Kidney (tissue), 14 donors: ENCODE results near the gene BHLHE40. TPM values are rescaled to one million over a fixed set of nuclear protein-coding genes. Genes with fewer than 3 reads are reported as not detected.

ENCODE experiments used
- DNase-seq, 5 donors: peaks; one replicate each; pipeline ENCODE4 v3.0.0-alpha.2; 2013 to 2020
- FAIRE-seq: peaks from 2 replicates; lab custom pipeline; 2012; peaks lifted over from hg19 to GRCh38; lab: Jason Lieb, UNC
- H3K27ac ChIP-seq, 2 donors: one replicate each; pipeline ENCODE4 v1.7.0; 2013; ENCODE audit warnings: low read depth in 2 of 2, low read length in 2 of 2, inconsistent platforms in 1 of 2
- H3K27me3 ChIP-seq: one replicate; pipeline ENCODE4 v1.7.1; 2013; ENCODE audit warnings: low read length, inconsistent platforms; ENCODE audit not compliant: control insufficient read depth, insufficient read depth
- H3K36me3 ChIP-seq, 3 donors: one replicate each; pipeline versions ENCODE4 v1.7.0 to v1.7.1; 2013; ENCODE audit warnings: low read length in 3 of 3, control low read depth in 1 of 3, inconsistent platforms in 1 of 3; ENCODE audit not compliant: insufficient read depth in 3 of 3, control insufficient read depth in 2 of 3
- H3K4me1 ChIP-seq, 3 donors: one replicate each; pipeline versions ENCODE4 v1.7.0 to v1.7.1; 2013; ENCODE audit warnings: low read length in 3 of 3, inconsistent platforms in 1 of 3, low read depth in 1 of 3; ENCODE audit not compliant: control insufficient read depth in 2 of 3, insufficient read depth in 2 of 3
- H3K4me3 ChIP-seq, 3 donors: one replicate each; pipeline versions ENCODE4 v1.7.0 to v1.8.1; 2013; ENCODE audit warnings: low read length in 3 of 3, control low read depth in 1 of 3, inconsistent platforms in 1 of 3
- H3K9ac ChIP-seq, 3 donors: one replicate each; pipeline versions ENCODE4 v1.7.0 to v1.7.1; 2013; ENCODE audit warnings: low read length in 3 of 3, control low read depth in 1 of 3, inconsistent platforms in 1 of 3
- H3K9me3 ChIP-seq, 3 donors: one replicate each; pipeline versions ENCODE4 v1.7.0 to v1.7.1; 2013; ENCODE audit warnings: low read length in 3 of 3, control low read depth in 1 of 3, inconsistent platforms in 1 of 3; ENCODE audit not compliant: control insufficient read depth in 2 of 3, insufficient read depth in 1 of 3
- CTCF ChIP-seq: IDR thresholded peaks from 3 replicates; pipeline ENCODE4 v1.5.1; 2012; ENCODE audit warnings: mild to moderate bottlenecking, moderate library complexity, borderline replicate concordance; ENCODE audit not compliant: insufficient read depth; ENCODE audit errors: extremely low read depth
- intact Hi-C: fragments of 100-400 bp; cut with DNase I; formaldehyde crosslinking; loops from one replicate; pipeline ENCODE4 v1.11.1; 2022
- polyA plus RNA-seq: library from polyadenylated mRNA; stranded (reverse); fragments of 350-450 nt; fragmentation: Illumina TruSeq; extraction: RNeasy Lipid Tissue Mini Kit (QIAGEN cat#74804); gene quantifications from one replicate; pipeline ENCODE4 v1.2.3, GENCODE V29; 2014; ENCODE audit warnings: low read depth, low replicate concordance; ENCODE audit not compliant: insufficient read depth
- total RNA-seq: library from RNA; stranded (reverse); fragmentation: NEBNext Ultra II Directional; extraction: Animal tissue kit (Norgen Biotek cat#: 25700); gene quantifications from one replicate; pipeline ENCODE4 v1.2.1, GENCODE V29; 2021
- donor health status: control.
- donor health status: control.
- donor health status: control.
- donor health status: control.
- donor health status: control.
- donor health status: DM: yes; HTN: yes; CAD: no.
- donor health status: Normal renal cell carcinoma (clear cell type).

Gene BHLHE40
- total and polyA plus RNA-seq, 2 donors from 2014 or later = 39.4 to 147 TPM

- DNase-seq = no peak
- no peak overlapping the region for H3K27ac ChIP-seq
- no peaks in the 10 kb centered on the region for H3K4me1 ChIP-seq
- no peak overlapping the region for H3K9ac ChIP-seq
- intact Hi-C loops = no loop called here
- H3K36me3 ChIP-seq = no peaks in the 10 kb centered on the region
- H3K27me3 ChIP-seq = no peaks in the 10 kb centered on the region
- no peak for FAIRE-seq
- H3K9me3 ChIP-seq = no peaks in the 10 kb centered on the region
- no peak overlapping the region for H3K4me3 ChIP-seq
- no peak for TF ChIP-seq CTCF
Measured at GRCh38 chr3:4949004-4949403, 30.2 kb upstream of the BHLHE40 start.

- no peaks in the 10 kb centered on the region for H3K27me3 ChIP-seq
- intact Hi-C loops = no loop called here
- no peak overlapping the region for H3K4me3 ChIP-seq
- DNase-seq = no peak
- TF ChIP-seq CTCF = no peak
- no peaks in the 10 kb centered on the region for H3K36me3 ChIP-seq
- FAIRE-seq = no peak
- H3K9me3 ChIP-seq = no peaks in the 10 kb centered on the region
- H3K9ac ChIP-seq = no peak overlapping the region
- H3K4me1 ChIP-seq = no peaks in the 10 kb centered on the region
- H3K27ac ChIP-seq = no peak overlapping the region
Measured at GRCh38 chr3:4949659-4950058, 29.6 kb upstream of the BHLHE40 start.

GRCh38 chr3:4950351-4950784, 28.9 kb upstream of the BHLHE40 start:
- FAIRE-seq = no peak
- H3K27me3 ChIP-seq = no peaks in the 10 kb centered on the region
- TF ChIP-seq CTCF = no peak
- no peak overlapping the region for H3K9ac ChIP-seq
- no peaks in the 10 kb centered on the region for H3K4me1 ChIP-seq
- H3K4me3 ChIP-seq = no peak overlapping the region
- H3K9me3 ChIP-seq = no peaks in the 10 kb centered on the region
- no peak for DNase-seq
- H3K27ac ChIP-seq = no peak overlapping the region
- H3K36me3 ChIP-seq = no peaks in the 10 kb centered on the region
- intact Hi-C loops = no loop called here

- no peaks in the 10 kb centered on the region for H3K27me3 ChIP-seq
- no peaks in the 10 kb centered on the region for H3K4me1 ChIP-seq
- intact Hi-C loops = no loop called here
- no peak for TF ChIP-seq CTCF
- DNase-seq (no peak), FAIRE-seq (no peak)
- H3K9ac ChIP-seq = no peak overlapping the region
- no peaks in the 10 kb centered on the region for H3K9me3 ChIP-seq
- H3K4me3 ChIP-seq = no peak overlapping the region
- H3K36me3 ChIP-seq = no peaks in the 10 kb centered on the region
- H3K27ac ChIP-seq = no peak overlapping the region
Measured at GRCh38 chr3:4950948-4951347, 28.3 kb upstream of the BHLHE40 start.
